ENCODE measurements around the gene ERMAP.
"Not testable (repeated sequence)": the region's sequence is repeated elsewhere in the genome, so short reads cannot be mapped to it uniquely, and the experiment has no call there.

The ERMAP gene

GRCh38 chr1:42807056-42807668 lies 9.8 kb upstream of the ERMAP start:
- DNase-seq, result peak; percentile 21

- not testable (repeated sequence) for DNase-seq
Observed at GRCh38 chr1:42814815-42815214, 2.1 kb upstream of the ERMAP start.

- no peak for DNase-seq
Observed at GRCh38 chr1:42815941-42816584, 859 bp upstream of the ERMAP start.

GRCh38 chr1:42817440-42817767 lies 482 bp downstream of the ERMAP start:
- no peak for DNase-seq

GRCh38 chr1:42817976-42818375 lies 1.1 kb downstream of the ERMAP start:
- no peak for DNase-seq

GRCh38 chr1:42820813-42821212 lies 3.9 kb downstream of the ERMAP start:
- DNase-seq, result no peak

GRCh38 chr1:42821690-42822089 lies 4.8 kb downstream of the ERMAP start:
- DNase-seq, result no peak

- DNase-seq, result peak; percentile 24
Observed at GRCh38 chr1:42822800-42823392, 6.0 kb downstream of the ERMAP start.

- DNase-seq, result no peak
Observed at GRCh38 chr1:42824481-42825035, 7.6 kb downstream of the ERMAP start.

- no peak for DNase-seq
Observed at GRCh38 chr1:42825036-42825851, 8.3 kb downstream of the ERMAP start.

- no peak for DNase-seq
Observed at GRCh38 chr1:42830631-42831030, 13.7 kb downstream of the ERMAP start.

GRCh38 chr1:42831273-42831672 lies 14.4 kb downstream of the ERMAP start:
- DNase-seq, result no peak

GRCh38 chr1:42832641-42833240 lies 15.8 kb downstream of the ERMAP start:
- DNase-seq, result no peak

- no peak for DNase-seq
Observed at GRCh38 chr1:42833981-42834380, 17.1 kb downstream of the ERMAP start.

GRCh38 chr1:42834803-42835202 lies 17.9 kb downstream of the ERMAP start:
- no peak for DNase-seq

GRCh38 chr1:42835422-42835821 lies 18.5 kb downstream of the ERMAP start:
- DNase-seq, result no peak

- DNase-seq, result no peak
Observed at GRCh38 chr1:42837709-42838108, 20.8 kb downstream of the ERMAP start.

- DNase-seq, result no peak
Observed at GRCh38 chr1:42838482-42839190, 21.7 kb downstream of the ERMAP start.

- DNase-seq, result no peak
Observed at GRCh38 chr1:42841010-42841409, 24.1 kb downstream of the ERMAP start.

GRCh38 chr1:42841440-42842147 lies 24.7 kb downstream of the ERMAP start:
- DNase-seq, result no peak

- DNase-seq, result no peak
Observed at GRCh38 chr1:42844592-42845140, 27.7 kb downstream of the ERMAP start.

Measured in retina (tissue), 1 donor.